DOHH2 (cell line): ENCODE data around the gene SEMA4D.

Experiments used
- H3F3A ChIP-seq: fragments of 200-600 bp; sonication (generic), shearing (Covaris generic); 2 replicates; pipeline ENCODE4 v1.6.0; 2016; ENCODE audit warnings: antibody characterized with exemption, mild to moderate bottlenecking; ENCODE audit not compliant: control insufficient read depth, insufficient read depth
- H3K27ac ChIP-seq: fragments of 200-600 bp; sonication (generic); 2 replicates; pipeline ENCODE4 v1.5.1; 2014; ENCODE audit warnings: low read depth, mild to moderate bottlenecking, low read length, moderate library complexity
- H3K27me3 ChIP-seq: fragments of 200-600 bp; sonication (generic); 2 replicates; pipeline ENCODE4 v1.6.1; 2014; ENCODE audit warnings: mild to moderate bottlenecking, low read length, mixed read lengths; ENCODE audit not compliant: control insufficient read depth
- H3K36me3 ChIP-seq: fragments of 200-600 bp; sonication (generic); 2 replicates; pipeline ENCODE4 v1.6.1; 2014; ENCODE audit warnings: mild to moderate bottlenecking, low read length, moderate library complexity, mixed read lengths; ENCODE audit not compliant: control insufficient read depth
- H3K4me1 ChIP-seq: fragments of 200-600 bp; sonication (generic); 2 replicates; pipeline ENCODE4 v1.6.1; 2014; ENCODE audit warnings: mild to moderate bottlenecking, low read length, mixed read lengths; ENCODE audit not compliant: control insufficient read depth
- H3K4me2 ChIP-seq: fragments of 200-600 bp; sonication (generic); 2 replicates; pipeline ENCODE4 v1.6.0; 2014; ENCODE audit warnings: mild to moderate bottlenecking, low read length, moderate library complexity
- H3K4me3 ChIP-seq: fragments of 200-600 bp; sonication (generic); 2 replicates; pipeline ENCODE4 v1.5.1; 2014; ENCODE audit warnings: mild to moderate bottlenecking, low read length, mixed read lengths
- H3K79me2 ChIP-seq: fragments of 200-600 bp; sonication (generic); 2 replicates; pipeline ENCODE4 v1.6.1; 2014; ENCODE audit warnings: mild to moderate bottlenecking, low read length, mixed read lengths; ENCODE audit not compliant: control insufficient read depth
- H3K9me2 ChIP-seq: fragments of 200-600 bp; sonication (generic); replicated peaks from 2 replicates; pipeline ENCODE4 v1.6.1; 2014; ENCODE audit warnings: mild to moderate bottlenecking, low read length, mixed read lengths; ENCODE audit not compliant: control insufficient read depth
- H3K9me3 ChIP-seq: fragments of 200-600 bp; sonication (generic); 2 replicates; pipeline ENCODE4 v1.6.1; 2014; ENCODE audit warnings: antibody characterized with exemption, low read length, mixed read lengths; ENCODE audit not compliant: control insufficient read depth, insufficient read depth
- H4K20me1 ChIP-seq: fragments of 200-600 bp; sonication (generic); 2 replicates; pipeline ENCODE4 v1.6.0; 2014; ENCODE audit warnings: low read depth, mild to moderate bottlenecking, antibody characterized with exemption, low read length, moderate library complexity; ENCODE audit not compliant: control insufficient read depth, insufficient read depth
- EZH2phosphoT487 ChIP-seq: fragments of 200-600 bp; sonication (generic); IDR thresholded peaks from 2 replicates; pipeline ENCODE4 v1.6.1; 2017; ENCODE audit warnings: borderline replicate concordance, mild to moderate bottlenecking, antibody characterized with exemption, low read length, moderate library complexity, mixed read lengths
- TF ChIP-seq, protein P1 (sequence below): fragments of 200-600 bp; sonication (generic); IDR thresholded peaks from one replicate; pipeline ENCODE4 v1.5.1; 2014; ENCODE audit warnings: antibody characterized with exemption, mild to moderate bottlenecking, low read depth, low read length; ENCODE audit not compliant: poor library complexity, severe bottlenecking

The SEMA4D gene

GRCh38 chr9:89342948-89343347 lies 155.0 kb downstream of the SEMA4D start:
- Histone ChIP-seq H3K27me3 (no peaks in the 10 kb centered on the region), H3K4me3 (no peak overlapping the region), H3K9me2 (no peaks in the 10 kb centered on the region), H3K4me1 (no peaks in the 10 kb centered on the region), H3K27ac (no peak overlapping the region), H3K4me2 (no peak overlapping the region), H3K9me3 (no peaks in the 10 kb centered on the region), H3K36me3 (peaks cover 99% of the 10 kb centered on the region), H3K79me2 (peaks cover 7% of the 10 kb centered on the region; the same call in 1 of the 2 replicates), H3F3A (no peaks in the 10 kb centered on the region), H4K20me1 (no peaks in the 10 kb centered on the region)
- TF ChIP-seq, protein P1, sequence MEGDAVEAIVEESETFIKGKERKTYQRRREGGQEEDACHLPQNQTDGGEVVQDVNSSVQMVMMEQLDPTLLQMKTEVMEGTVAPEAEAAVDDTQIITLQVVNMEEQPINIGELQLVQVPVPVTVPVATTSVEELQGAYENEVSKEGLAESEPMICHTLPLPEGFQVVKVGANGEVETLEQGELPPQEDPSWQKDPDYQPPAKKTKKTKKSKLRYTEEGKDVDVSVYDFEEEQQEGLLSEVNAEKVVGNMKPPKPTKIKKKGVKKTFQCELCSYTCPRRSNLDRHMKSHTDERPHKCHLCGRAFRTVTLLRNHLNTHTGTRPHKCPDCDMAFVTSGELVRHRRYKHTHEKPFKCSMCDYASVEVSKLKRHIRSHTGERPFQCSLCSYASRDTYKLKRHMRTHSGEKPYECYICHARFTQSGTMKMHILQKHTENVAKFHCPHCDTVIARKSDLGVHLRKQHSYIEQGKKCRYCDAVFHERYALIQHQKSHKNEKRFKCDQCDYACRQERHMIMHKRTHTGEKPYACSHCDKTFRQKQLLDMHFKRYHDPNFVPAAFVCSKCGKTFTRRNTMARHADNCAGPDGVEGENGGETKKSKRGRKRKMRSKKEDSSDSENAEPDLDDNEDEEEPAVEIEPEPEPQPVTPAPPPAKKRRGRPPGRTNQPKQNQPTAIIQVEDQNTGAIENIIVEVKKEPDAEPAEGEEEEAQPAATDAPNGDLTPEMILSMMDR, result no peak

DNA sequence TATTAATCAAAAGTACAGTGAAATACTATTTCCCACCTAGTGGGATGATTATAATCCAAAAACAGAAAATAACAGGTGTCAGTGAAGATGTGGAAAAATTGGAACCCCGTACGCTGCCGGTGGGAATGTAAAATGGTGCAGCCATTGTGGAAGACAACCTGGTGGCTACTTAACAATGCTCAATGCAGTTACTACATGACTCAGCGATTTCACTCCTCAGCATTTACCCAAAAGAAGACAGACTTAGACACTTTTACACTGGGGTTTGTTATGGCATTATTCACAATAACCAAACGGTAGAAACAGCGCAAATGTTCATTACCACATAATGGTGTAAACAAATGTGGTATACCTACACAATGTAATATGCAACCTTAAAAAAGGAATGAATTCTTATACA lies 155.7 kb downstream of the SEMA4D start:
- Histone ChIP-seq H3F3A (no peaks in the 10 kb centered on the region), H3K4me2 (no peak overlapping the region), H3K27me3 (no peaks in the 10 kb centered on the region), H4K20me1 (no peaks in the 10 kb centered on the region), H3K4me3 (no peak overlapping the region), H3K27ac (no peak overlapping the region), H3K9me3 (no peaks in the 10 kb centered on the region), H3K9me2 (no peaks in the 10 kb centered on the region), H3K79me2 (peaks cover 7% of the 10 kb centered on the region; the same call in 1 of the 2 replicates), H3K36me3 (peaks cover 99% of the 10 kb centered on the region), H3K4me1 (no peaks in the 10 kb centered on the region)
- TF ChIP-seq, protein P1, result no peak
- TF ChIP-seq EZH2phosphoT487, result no peak

GRCh38 chr9:89340332-89340731 lies 157.6 kb downstream of the SEMA4D start:
- Histone ChIP-seq H3F3A (no peaks in the 10 kb centered on the region), H3K4me3 (no peak overlapping the region), H3K9me3 (no peaks in the 10 kb centered on the region), H3K9me2 (no peaks in the 10 kb centered on the region), H3K4me2 (no peak overlapping the region), H3K27ac (no peak overlapping the region), H3K4me1 (no peaks in the 10 kb centered on the region), H4K20me1 (no peaks in the 10 kb centered on the region), H3K36me3 (peaks cover 96% of the 10 kb centered on the region), H3K27me3 (no peaks in the 10 kb centered on the region), H3K79me2 (peaks cover 7% of the 10 kb centered on the region; the same call in 1 of the 2 replicates)
- TF ChIP-seq, protein P1, result no peak
- no peak for TF ChIP-seq EZH2phosphoT487

GRCh38 chr9:89339807-89340206 lies 158.1 kb downstream of the SEMA4D start:
- Histone ChIP-seq H3K9me2 (no peaks in the 10 kb centered on the region), H3K4me3 (no peak overlapping the region), H3K36me3 (peaks cover 94% of the 10 kb centered on the region), H3K4me1 (no peaks in the 10 kb centered on the region), H3F3A (no peaks in the 10 kb centered on the region), H3K27me3 (no peaks in the 10 kb centered on the region), H3K79me2 (peaks cover 3% of the 10 kb centered on the region; the same call in 1 of the 2 replicates), H3K4me2 (no peak overlapping the region), H3K9me3 (no peaks in the 10 kb centered on the region), H4K20me1 (no peaks in the 10 kb centered on the region), H3K27ac (no peak overlapping the region)
- TF ChIP-seq EZH2phosphoT487, result no peak
- TF ChIP-seq, protein P1, result no peak
